Kidney epithelial cell (primary cell): ENCODE data around the gene FRMD1. TPM values are rescaled to one million over a fixed set of nuclear protein-coding genes. Genes with fewer than 3 reads are reported as not detected.

Experiments
- DNase-seq: peaks from one replicate; pipeline ENCODE4 v3.0.0-alpha.2; 2010; ENCODE audit warnings: low read depth
- H3K27me3 ChIP-seq: 2 replicates; pipeline ENCODE4 v1.6.0; 2011; ENCODE audit warnings: low read length; ENCODE audit not compliant: control insufficient read depth, insufficient read depth
- H3K36me3 ChIP-seq: 2 replicates; pipeline ENCODE4 v1.5.1; 2011; ENCODE audit warnings: low read length; ENCODE audit not compliant: control insufficient read depth, insufficient read depth
- H3K4me3 ChIP-seq: 2 replicates; pipeline ENCODE4 v1.5.1; 2011; ENCODE audit warnings: low read depth, mild to moderate bottlenecking, control low read depth, low read length
- total RNA-seq: library from RNA; depleted of rRNA; stranded (reverse); fragments of >200 nt; gene quantifications from 2 replicates; pipeline ENCODE4 v1.2.3, GENCODE V29; 2015
- TF ChIP-seq, protein P1 (sequence below): IDR thresholded peaks from 2 replicates; pipeline ENCODE4 v1.5.1; 2011; ENCODE audit warnings: mild to moderate bottlenecking, moderate library complexity, low read length, control low read depth, inconsistent platforms; ENCODE audit not compliant: insufficient read depth, poor library complexity, severe bottlenecking

The FRMD1 gene
- total RNA-seq, 1 donor from 2014 or later, result not detected

DNA sequence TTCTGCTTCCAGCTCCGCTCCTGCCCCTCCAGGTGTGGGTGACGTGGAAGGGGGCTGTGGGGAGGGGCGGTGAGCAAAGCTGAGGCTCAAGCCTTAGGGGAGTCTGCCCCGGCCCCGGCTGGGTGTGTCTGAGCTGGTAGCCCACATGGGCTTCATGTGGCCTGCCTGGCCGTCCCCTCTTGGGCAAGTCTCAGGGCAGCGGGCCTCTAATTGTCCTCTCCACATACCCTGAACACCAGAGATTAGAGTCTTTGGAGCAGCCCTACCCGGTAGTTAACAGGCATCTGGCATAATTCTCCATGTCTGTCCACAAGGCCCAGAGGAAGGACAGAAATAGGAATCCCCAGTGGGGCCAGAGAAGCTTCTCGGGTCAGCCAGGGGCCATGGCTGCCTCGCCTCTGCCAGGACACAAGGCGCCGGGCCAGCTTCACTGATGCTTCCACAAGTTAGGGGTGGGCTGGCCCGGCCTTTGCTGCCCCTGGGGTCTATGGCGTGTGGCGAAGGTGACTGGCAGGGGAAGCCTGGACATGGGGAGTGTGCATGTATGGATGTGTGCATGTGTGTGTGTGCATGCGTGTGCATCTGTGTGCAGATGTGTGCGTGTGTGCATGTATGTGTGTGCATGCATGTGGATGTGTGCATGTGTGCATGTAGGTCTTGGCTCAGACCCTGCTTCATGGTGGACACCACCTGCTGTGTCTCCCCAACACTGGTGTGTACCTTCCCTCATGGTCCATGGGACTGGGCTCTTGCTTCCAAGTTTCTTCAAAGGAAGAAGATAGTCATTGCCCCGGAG, 24.0 kb downstream of the FRMD1 start:
- DNase-seq, result no peak
- H3K36me3 ChIP-seq, result no peaks in the 10 kb centered on the region
- TF ChIP-seq, protein P1, sequence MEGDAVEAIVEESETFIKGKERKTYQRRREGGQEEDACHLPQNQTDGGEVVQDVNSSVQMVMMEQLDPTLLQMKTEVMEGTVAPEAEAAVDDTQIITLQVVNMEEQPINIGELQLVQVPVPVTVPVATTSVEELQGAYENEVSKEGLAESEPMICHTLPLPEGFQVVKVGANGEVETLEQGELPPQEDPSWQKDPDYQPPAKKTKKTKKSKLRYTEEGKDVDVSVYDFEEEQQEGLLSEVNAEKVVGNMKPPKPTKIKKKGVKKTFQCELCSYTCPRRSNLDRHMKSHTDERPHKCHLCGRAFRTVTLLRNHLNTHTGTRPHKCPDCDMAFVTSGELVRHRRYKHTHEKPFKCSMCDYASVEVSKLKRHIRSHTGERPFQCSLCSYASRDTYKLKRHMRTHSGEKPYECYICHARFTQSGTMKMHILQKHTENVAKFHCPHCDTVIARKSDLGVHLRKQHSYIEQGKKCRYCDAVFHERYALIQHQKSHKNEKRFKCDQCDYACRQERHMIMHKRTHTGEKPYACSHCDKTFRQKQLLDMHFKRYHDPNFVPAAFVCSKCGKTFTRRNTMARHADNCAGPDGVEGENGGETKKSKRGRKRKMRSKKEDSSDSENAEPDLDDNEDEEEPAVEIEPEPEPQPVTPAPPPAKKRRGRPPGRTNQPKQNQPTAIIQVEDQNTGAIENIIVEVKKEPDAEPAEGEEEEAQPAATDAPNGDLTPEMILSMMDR, result no peak
- H3K4me3 ChIP-seq, result no peak overlapping the region
- H3K27me3 ChIP-seq, result peaks cover 8% of the 10 kb centered on the region

DNA sequence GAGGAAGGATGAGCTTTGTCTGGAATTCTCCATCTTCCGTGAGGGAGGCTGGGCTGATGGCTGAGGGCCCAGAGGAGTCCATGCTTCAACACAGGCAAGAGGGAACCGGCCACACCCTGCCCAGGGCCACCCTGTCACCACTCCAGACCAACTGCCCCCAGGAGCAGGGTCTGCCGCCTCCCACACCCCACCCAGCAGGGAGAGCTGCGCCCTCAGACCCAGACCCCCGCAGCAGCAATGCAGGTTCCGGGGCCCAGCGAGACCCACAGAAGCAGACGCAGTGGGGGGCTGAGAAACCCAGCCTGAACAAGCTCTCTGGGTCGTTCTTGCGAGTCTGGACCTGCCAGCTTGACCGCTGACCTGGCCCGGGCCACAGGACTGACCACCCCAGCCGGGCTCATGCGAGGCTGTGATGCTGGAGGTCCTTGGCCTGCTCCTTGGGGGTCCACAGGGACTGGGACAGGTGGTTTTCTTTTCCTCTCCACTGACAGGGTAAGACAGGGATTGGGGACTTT, 25.0 kb downstream of the FRMD1 start:
- TF ChIP-seq, protein P1, result no peak
- DNase-seq, result no peak
- Histone ChIP-seq H3K27me3 (peaks cover 8% of the 10 kb centered on the region), H3K36me3 (no peaks in the 10 kb centered on the region), H3K4me3 (no peak overlapping the region)

DNA sequence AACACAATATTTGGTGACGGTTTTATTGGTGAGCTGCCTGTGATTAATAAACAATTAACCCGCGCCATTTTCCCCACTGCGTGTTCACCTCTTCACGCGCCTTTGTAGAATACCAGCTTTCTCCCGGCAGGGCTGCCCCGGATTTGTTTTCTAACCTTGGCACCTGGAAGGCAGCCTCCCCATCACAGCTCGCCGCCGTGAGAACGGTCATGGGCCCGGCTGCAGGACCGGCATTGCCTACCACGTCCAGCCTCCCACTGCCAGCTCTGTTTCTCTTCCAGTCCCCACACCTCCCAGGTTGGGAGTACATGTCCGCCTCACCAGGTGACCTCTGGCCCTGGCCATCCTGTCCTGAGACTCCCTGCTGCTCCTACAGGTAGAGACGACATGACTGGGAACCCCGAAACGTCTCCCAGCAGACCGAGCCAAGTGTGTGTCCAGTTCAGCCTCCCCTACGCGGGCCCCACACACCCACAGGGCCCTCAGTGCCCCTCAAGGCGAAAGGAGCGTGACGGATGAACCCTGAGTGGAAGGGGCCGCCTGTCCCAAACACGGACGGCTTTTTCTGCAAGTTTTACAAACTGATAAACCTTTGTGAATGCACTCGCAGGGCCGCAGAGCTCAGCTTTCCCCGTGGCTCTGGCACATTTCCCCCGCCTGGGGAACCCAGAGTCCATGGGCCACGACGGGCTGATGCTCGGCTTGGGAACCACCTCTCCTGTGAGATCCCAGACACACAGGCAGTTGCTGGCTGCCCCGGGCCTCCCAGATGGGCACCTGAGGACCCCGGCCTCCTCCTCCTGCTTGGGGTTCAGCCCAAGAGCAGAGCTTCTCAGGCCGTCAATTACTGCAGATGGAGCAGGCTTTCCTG, 25.7 kb downstream of the FRMD1 start:
- Histone ChIP-seq H3K27me3 (peaks cover 8% of the 10 kb centered on the region), H3K36me3 (no peaks in the 10 kb centered on the region), H3K4me3 (no peak overlapping the region)
- TF ChIP-seq, protein P1, result no peak
- no peak for DNase-seq

DNA sequence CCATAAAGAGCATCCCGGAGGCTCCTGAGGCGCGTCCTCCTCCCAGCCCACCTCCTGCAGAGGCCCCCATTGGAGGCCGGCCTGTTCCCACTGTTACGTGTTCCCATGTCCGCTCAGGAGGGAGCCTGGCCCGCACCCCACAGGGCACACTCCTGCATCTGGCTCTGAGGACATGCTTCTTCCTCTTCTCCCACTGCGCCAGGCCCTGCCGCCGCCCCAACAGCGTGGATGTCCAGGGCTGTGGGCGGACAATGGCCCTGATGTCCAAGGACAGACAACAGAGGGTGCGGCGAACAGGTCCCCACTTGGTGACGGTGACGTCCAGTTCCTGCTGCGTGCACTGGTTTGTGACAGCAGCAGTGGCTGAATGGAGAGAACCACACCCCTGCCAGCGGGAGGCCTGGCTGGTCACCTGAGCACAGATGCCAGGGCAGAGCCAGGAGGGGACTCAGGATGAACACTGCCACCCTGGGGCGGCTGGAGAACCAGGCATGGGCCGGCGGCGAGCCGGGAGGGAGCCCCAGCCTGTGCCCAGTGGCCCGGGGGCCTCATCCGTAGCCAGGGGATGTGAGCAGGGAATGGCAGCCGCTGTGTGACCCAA, 26.6 kb downstream of the FRMD1 start:
- Histone ChIP-seq H3K4me3 (no peak overlapping the region), H3K27me3 (peaks cover 11% of the 10 kb centered on the region), H3K36me3 (no peaks in the 10 kb centered on the region)
- TF ChIP-seq, protein P1, result peak; percentile 9
- DNase-seq, result no peak

DNA sequence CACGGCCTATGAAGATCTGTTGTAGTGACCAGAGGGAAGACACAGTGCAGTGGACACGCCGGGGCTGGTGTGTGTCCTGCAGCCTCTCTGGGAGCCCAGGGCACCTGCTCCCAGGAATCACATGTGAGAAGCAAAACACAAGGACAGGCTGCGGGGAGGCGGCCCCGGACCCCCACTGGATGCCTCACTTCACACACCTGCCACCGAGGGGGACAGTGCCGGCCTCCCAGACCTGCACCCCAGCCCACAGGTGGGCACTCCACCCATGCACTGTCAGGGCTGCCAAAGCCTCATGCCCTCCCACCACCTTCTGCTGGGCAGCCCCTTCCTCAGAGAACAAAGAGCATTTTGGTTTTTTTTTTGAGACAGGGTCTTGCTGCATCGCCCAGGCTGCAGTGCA, 27.4 kb downstream of the FRMD1 start:
- TF ChIP-seq, protein P1, result no peak
- no peaks in the 10 kb centered on the region for H3K36me3 ChIP-seq
- H3K27me3 ChIP-seq, result peaks cover 11% of the 10 kb centered on the region
- DNase-seq, result no peak
- H3K4me3 ChIP-seq, result no peak overlapping the region
